KBM-7 (cell line): ENCODE data around the gene DAD1.
"Not testable (repeated sequence)": the region's sequence is repeated elsewhere in the genome, so short reads cannot be mapped to it uniquely, and the experiment has no call there.

Source experiments
- DNase-seq: peaks from one replicate; pipeline ENCODE4 v3.0.0-alpha.2; 2015
- in situ Hi-C: fragments of 300-500 bp; cut with MboI; formaldehyde crosslinking; loops from 2 replicates; pipeline ENCODE4 v1.14.3; 2020; ENCODE audit warnings: low sequenced_read_pairs, low pct_unique_long_range_greater_than_20kb, mixed read lengths

DAD1 gene

DNA sequence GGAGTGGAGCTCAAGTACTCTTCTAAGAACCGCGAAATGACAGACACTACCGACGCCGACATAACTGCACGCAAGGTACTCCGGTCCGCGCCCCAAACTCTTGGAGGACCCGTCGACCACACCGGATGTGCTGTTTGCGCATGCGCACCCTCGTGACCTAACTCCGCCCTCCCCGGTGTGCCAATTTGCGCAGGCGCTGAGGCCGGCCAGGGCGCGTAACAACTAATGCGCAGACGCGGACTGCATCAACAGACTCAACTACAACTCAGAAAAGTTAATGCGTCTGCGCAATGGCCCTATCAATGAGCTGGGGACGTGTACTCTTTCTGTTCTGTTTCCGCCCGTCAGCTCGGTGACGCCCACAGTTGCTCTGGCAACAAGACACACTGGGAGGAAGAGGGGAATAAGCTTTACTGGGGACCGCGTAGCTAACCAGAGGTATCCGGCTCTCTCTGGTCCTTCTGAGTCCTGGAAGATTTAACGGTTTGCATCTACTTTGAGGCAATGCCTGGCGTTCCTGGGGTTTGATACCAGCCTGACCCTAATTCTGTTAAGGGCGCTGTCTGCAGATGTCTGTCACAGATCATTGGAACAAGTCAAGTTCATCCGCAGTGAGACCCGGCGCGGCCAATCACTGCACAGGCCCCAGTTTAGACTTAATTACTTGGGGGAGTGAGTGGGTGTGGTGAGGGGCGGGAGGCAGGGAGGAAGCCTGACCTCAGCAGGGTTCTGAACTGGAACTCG is at the start of gene DAD1:
DAD1 (minus strand) TSS at position 129 of the 744 bp plus-strand sequence; CDS start at position 62, 67 bp downstream.
- in situ Hi-C loops, result no loop called here
- DNase-seq, result peak; percentile 99

DNA sequence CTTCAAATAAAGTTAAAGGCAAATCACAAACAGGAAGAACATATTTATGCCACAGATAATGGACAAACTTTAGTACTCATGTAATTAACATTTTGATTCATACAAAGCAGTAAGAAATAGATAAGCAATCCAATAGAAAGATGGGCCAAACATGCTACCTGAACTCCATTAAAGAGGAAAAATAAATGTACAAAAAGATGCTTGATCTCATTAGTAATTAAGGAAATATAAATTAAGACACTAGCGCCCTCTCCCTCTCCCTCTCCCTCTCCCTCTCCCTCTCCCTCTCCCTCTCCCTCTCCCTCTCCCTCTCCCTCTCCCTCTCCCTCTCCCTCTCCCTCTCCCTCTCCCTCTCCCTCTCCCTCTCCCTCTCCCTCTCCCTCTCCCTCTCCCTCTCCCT is 47.0 kb upstream of the DAD1 start:
- DNase-seq, result not testable (repeated sequence)

DNA sequence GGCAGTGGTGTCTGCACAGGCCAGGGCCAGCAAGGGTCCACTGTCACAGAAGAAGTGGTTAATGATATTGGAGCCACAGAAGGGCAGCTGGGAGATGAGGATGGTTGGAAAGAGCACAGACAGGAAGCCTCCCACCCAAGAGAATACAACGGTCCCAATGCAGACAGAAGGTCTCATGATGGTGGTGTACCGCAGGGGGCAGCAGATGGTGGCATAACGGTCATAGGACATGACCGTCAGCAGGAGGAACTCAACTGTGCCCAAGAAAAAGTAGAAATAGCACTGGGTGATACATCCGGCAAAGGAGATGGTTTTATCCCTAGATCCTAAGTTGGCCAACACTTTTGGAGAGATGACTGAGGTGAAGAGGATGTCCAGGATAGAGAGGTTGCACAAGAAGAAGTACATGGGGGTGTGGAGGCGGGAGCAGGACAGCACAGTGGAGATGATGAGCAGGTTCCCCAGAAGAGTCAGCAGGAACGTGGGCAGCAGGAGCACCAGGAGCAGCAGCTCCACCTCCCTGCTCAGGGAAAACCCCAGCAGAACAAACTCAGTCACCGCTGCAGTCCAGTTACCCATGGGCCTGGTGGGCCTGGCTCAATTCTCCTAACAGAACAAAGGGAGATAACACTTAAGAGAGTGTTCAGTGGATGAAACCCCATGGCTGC is 45.3 kb upstream of the DAD1 start:
- in situ Hi-C loops, result no loop called here
- peak; percentile 75 for DNase-seq

More for the DNA sequence above, 47.0 kb upstream of the DAD1 start:
- in situ Hi-C loops, result not testable (repeated sequence)

DNA sequence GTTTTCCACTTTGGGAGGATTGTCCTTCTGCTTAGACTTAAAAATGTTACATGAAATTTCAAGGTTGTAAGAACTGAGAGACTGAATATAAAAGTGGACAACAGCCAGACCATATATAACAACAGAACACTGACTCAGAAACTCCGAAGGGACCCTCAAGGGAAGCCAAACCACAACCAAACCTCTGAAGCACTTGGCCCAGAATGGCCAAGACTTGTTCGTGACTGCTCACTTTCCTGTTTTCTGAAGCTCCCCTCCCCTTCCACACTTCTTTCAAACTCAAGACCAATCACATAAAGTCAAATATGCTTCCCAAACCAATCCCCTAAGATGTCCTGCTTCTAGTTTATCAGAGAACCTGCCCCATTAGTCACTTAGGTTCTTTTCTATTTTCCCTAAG is 41.5 kb upstream of the DAD1 start:
- in situ Hi-C loops, result no loop called here
- no peak for DNase-seq

DNA sequence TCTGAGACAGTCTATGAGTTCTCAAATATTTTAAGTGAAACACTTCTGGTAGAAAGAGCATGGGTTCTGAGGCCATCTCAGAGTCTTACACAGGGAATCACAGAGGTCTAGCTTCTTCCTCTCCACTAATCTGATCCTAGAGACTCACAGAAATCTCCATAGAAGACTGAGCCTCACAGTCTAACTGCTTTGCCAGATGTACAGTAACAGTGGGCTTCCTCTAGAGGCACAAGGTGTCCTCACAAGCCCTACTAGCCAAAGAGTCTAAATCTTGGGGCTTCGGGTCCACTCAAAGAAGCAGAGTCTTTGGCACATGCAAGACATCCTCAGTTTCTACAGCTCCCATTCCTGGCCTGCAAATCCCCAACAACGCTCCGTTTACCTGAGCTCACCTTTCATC is 41.0 kb upstream of the DAD1 start:
- no peak for DNase-seq
- in situ Hi-C loops, result no loop called here

DNA sequence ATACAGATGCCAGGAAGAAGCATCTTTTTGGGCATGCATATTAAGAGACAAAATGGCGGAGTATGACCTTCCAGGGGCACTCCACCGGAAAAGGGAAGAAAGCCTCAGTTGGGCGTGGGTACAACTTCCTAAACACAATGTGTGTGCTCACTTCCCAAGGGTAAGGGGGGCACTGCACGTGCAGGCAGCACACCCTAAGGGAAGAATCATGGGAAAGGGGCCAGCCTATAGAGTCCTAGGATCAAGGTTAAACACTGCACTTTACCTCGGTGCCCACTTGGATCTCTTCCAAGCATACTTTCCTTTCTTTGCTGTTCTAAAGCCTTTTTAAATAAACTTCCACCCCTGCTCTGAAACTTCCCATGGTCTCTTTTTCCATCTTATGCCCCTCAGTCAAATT is 40.3 kb upstream of the DAD1 start:
- in situ Hi-C loops, result no loop called here
- no peak for DNase-seq

DNA sequence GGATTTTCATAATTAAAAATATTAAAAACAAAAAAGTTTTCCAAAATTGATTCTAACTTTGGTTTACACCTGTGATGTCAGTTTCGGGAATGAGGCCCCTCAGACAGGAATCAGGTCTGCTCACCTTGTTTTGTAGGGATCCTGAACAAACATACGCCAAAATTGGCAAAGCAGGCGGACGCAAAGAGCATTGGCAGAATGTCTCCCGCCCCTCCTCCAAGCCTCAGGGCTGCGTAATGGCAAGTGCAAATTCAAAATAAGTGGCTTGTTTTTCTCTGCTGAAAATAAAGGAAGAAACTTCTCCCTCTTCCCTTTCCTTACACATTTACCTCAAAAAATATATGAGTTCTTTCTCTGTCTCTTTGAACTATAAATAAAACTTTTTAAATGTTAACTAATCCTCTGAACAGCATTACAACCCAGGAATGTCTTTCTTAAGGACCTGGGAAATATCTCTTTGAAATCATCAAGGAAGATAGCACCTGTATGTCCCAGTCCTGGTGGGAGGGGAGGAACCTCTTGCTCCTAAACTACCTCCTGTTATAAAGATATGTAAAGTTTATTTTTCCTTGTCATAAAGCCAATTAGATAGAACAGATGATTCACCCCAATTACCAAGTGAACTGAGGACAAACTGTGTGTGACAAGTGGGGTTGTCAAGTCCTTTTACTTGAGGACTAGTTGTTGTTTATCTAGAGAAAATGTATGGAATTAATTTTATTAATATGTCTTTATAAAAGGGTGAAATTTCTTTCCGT is 38.7 kb upstream of the DAD1 start:
- in situ Hi-C loops, result no loop called here

DNA sequence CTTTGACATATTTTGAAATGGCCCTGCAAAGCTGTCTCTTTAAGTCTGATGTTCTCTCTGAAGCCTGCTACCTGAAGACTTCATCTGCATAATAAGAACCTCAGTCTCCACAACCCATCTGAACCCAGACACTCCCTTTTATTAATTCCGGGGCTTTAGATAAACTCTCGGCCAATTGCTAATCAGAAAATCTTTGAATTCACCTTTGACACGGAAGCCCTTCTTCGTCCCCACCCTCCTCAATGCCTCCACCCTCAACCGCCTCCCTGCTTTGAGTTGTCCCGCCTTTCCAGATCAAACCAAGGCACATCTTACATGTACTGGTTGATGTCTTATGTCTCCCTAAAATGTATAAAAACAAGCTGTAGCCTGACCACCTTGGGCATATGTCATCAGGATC is 37.6 kb upstream of the DAD1 start:
- no peak for DNase-seq
- in situ Hi-C loops, result no loop called here

More for the DNA sequence above, 38.7 kb upstream of the DAD1 start:
- no peak for DNase-seq

DNA sequence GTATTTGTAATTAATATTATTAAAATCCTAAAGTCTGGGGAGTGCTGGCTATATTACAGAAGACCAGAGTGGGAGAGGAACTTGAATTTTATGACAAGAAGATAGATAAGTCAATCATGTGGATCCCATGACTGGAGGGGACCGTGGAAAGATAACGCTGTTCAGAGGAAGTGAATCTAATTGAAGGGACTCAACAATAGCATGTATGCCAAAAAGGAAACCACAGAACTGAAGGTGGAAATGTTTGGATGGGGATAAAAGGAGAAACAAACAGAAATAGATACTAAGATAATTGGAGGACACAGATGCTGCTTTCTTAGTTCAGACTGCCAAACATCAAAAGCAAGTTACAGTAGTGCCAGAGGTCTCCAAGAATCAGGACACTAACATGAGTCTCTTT is 34.0 kb upstream of the DAD1 start:
- in situ Hi-C loops, result no loop called here
- peak; percentile 97 for DNase-seq

DNA sequence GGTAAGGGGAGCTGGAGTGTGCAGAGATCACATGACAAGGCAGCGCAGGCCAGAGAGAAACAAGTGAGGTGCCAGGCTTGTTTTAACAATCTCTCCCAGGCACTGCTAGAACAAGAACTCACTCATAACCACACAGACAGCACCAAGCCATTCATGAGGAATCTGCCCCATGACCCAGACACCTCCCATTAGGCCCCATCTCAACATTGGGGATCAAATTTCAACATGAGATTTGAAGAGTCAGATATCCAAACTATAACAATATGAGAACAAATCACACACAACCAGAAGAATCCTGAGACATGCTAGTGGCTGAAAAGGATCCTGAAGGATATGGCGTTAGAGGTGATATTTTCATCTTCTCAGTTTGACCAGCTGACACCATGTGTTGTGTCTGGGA is 33.2 kb upstream of the DAD1 start:
- in situ Hi-C loops, result no loop called here
- DNase-seq, result no peak

DNA sequence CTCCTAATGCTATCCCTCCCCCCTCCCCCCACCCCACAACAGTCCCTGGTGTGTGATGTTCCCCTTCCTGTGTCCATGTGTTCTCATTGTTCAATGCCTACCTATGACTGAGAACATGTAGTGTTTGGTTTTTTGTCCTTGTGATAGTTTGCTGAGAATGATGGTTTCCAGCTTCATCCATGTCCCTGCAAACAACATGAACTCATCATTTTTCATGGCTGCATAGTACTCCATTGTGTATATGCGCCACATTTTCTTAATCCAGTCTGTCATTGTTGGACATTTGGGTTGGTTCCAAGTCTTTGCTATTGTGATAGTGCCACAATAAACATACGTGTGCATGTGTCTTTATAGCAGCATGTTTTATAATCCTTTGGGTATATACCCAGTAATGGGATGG is 26.7 kb upstream of the DAD1 start:
- in situ Hi-C loops, DNase-seq: not testable (repeated sequence)

DNA sequence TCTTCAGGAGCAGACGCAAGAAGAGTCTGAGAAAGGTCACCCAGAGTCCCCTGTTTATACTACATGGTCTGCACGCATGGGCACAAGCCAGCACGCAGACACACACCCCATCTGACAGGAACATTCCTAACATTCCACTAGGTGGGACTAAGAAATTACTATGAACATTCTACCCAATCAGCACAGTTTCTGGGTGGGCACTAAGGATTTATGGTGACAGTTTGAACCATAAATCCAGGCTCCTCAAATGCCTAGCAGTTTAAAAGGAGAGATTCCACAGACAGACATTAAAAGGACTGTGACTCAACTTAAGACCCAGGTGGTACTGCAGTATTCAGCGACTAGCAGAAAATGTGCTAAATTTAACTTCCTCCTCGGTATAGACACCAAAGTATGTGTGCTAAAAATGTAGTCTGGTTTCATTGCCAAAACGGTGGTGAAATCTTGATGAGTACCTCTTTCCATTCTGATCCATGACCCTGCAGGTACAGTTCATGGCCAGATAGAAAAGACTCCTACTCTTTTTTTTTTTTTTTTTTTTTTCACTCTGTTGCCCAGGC is 25.3 kb upstream of the DAD1 start:
- in situ Hi-C loops, result no loop called here
- peak; percentile 50 for DNase-seq

DNA sequence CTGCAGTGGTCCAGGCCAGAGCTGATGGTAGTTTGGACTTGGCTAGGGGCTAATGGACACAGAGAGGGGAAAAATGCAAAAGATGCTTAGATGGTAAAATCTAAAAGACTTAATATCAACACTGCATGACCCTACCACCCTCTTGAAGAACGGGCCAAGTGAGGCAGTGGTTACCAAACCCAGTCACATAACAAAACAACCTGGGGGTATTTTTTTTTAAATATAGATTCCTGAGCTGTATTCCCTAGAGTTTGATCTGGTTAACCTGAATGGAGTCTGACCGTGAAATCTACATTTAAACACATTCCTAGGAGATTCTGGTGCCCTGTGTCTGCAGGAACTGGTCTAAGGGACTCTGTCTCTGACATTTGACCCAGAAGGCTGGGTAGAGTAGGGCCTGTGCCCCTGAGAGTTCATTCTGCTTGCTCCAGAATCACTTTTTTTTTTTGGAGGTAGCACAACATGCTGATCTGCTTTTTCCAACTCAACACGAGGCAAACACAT is 24.8 kb upstream of the DAD1 start:
- in situ Hi-C loops, result no loop called here
- DNase-seq, result no peak

DNA sequence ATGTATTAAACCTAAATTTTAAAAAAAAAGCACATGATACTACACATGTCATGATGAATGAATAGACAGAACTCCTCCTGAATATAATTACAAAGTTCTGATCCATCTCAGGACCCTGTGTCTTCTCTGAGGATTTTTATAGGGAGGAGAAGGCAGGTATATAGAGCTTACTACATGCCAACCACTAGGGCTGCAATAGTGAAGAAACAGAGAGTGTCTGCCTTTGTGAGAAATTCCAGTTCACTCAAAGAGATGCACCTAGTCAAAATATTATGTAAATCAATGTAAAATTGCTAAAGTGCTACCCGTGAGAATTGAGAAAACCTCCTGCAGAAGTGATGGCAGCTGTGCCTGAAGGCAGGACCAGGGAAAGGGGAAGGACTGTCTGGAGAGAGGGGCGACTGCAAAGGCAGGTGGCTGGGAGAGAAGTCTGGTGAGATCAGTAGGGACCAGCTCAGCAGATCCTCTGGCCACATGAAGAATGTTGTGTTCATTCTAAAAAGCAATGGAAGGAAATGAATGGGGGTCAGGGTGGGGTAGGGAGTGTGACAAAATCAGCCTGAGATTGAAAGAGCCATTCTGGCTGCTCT is 24.2 kb upstream of the DAD1 start:
- no peak for DNase-seq
- in situ Hi-C loops, result no loop called here

DNA sequence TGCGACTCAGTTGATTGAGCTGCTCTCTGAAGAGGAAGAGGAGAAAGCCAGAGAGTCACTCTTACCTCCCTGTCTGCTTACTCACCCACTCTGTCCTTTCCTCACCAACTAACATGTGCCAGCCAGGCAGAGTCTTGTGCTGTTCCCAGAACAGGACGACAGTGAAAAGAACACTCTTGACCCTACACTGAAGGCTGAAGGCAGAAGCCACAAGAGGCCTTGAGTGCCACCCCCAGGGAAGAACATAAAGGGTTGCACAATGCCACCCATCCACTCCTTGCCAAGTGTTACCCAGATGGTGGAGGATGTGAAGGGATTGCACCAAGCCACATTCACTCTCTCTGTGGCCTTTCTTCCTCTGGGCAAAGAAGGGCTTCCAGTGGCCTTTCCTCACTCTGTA is 21.9 kb upstream of the DAD1 start:
- no peak for DNase-seq
- in situ Hi-C loops, result no loop called here

DNA sequence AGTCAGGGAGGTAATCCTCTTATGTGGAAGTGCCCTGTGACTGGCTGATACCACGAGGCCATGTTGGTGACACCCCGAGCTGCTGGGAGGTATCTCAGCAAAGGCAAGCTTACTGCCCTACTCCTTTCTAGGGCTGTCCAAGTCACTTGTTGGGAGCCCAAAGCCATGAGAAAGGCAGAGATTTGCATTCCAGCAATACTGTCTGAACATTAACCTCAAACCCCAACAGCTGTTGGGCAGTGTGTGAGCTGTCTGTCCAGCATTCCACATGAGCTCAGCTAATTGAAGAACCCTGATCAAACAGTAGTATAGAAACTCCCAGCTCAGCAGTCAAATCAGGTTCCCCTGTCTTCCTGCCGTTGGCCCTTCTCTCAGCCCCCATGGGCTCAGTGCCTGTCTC is 18.3 kb upstream of the DAD1 start:
- no peak for DNase-seq
- in situ Hi-C loops, result no loop called here

DNA sequence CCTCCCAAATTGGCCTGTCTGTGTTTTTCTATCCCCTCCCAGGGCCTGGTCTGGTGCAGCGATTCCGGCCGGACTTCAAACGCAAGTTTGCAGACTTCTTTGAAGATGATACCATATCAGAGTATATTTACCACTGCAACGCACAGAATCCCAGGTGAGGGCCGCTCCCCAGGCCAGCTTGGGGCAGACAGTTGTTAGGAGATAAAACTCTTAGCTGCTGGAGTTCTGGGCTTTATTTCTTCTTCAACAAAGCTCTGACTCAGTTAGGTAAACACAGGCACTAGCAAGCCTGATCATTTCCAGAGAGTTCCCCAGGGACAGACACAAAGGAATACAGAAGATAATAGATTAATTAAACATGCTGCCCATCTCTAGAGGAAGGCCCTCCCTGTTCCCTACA is 17.4 kb upstream of the DAD1 start:
- no peak for DNase-seq

DNA sequence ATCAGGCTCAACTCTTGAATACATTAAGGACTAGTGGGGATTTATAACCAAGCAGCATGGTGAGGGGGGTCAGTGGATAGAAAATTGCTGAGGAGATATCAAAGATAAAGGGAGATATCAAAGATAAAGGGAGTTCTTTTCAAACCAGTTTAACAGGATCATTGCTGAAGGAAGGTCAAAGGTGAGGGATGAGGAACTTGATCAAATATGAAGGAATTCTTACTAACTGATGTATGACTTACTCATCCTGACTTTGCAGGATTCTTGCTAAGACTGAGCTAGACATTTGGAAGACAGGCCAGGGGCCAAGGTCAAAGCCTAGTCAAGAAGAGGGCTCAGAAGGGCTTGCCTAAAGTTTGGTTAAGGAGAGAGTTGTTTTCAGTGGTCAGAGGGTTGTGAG is 13.8 kb upstream of the DAD1 start:
- DNase-seq, result no peak
- in situ Hi-C loops, result no loop called here

More for the DNA sequence above, 17.4 kb upstream of the DAD1 start:
- in situ Hi-C loops, result no loop called here

DNA sequence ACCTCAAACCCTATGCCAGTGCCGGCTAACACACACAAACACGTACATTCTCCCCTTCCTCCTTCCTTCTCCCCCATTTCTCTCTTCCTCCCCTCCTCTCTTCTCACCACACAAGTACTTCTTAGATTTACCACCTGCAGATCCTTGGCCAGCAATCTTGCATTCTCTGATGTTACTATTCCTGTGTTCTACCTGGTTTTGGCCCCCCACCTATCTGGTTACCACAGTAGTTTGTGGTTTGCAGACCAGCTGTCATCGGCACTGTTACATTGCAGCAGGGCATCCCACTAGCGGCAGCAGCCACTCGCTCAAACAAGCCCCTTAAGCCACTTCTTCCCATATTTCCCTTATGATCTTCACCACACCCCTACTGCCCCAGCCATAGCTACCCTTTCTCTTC is 13.0 kb upstream of the DAD1 start:
- no peak for DNase-seq
- in situ Hi-C loops, result no loop called here
